ENCODE results near the gene ACVR1B. TPM values are rescaled to one million over a fixed set of nuclear protein-coding genes. Genes with fewer than 3 reads are reported as not detected.

ACVR1B gene
- total RNA-seq: 10.5 and 13.0 TPM in 2 replicates

GRCh38 chr12:51951199-51951842 lies at the start of gene ACVR1B:
TSS of gene ACVR1B (plus strand) at chr12:51951699. CDS start at chr12:51951744, 45 bp downstream.
- H3K79me2 ChIP-seq (ENCODE audit: insufficient read depth, low read length): peaks cover 45% of the 10 kb centered on the region
- peak; percentile 98 for DNase-seq (ENCODE audit: insufficient read length, low spot score, missing footprints)
- peak within 1 kb of the TSS; percentile 94 for H3K4me2 ChIP-seq (ENCODE audit: insufficient read depth, low read length)
- peaks cover 26% of the 10 kb centered on the region for H3K4me1 ChIP-seq (ENCODE audit: insufficient read depth, low read length)
- H3K9me3 ChIP-seq (ENCODE audit: low read depth, low read length): no peaks in the 10 kb centered on the region
- H3K4me3 ChIP-seq (ENCODE audit: insufficient read depth, low read length): peak within 1 kb of the TSS; percentile 86
- H3K27ac ChIP-seq (ENCODE audit: low read depth, low read length): peak within 1 kb of the TSS; percentile 70
- peaks cover 16% of the 10 kb centered on the region for H4K20me1 ChIP-seq (ENCODE audit: insufficient read depth, low read length)
- no peaks in the 10 kb centered on the region for H3K36me3 ChIP-seq (ENCODE audit: insufficient read depth, low read length)
- H3K27me3 ChIP-seq (ENCODE audit: insufficient read depth, low read length): peaks cover 10% of the 10 kb centered on the region
- no peak for TF ChIP-seq CTCF (IDR thresholded peaks at IDR 0.05; ENCODE audit: extremely low read depth, low read depth, low read length)
- H2AFZ ChIP-seq (ENCODE audit: low read length): peak within 1 kb of the TSS; percentile 93

GRCh38 chr12:51901881-51902280 lies 49.6 kb upstream of the ACVR1B start:
- Histone ChIP-seq H3K4me3 (ENCODE audit: insufficient read depth, low read length) (no peak overlapping the region), H4K20me1 (ENCODE audit: insufficient read depth, low read length) (no peaks in the 10 kb centered on the region), H3K9me3 (ENCODE audit: low read depth, low read length) (no peaks in the 10 kb centered on the region), H3K27ac (ENCODE audit: low read depth, low read length) (no peak overlapping the region), H3K4me2 (ENCODE audit: insufficient read depth, low read length) (no peak overlapping the region), H3K27me3 (ENCODE audit: insufficient read depth, low read length) (no peaks in the 10 kb centered on the region), H2AFZ (ENCODE audit: low read length) (no peak overlapping the region), H3K79me2 (ENCODE audit: insufficient read depth, low read length) (no peaks in the 10 kb centered on the region), H3K4me1 (ENCODE audit: insufficient read depth, low read length) (peaks cover 9% of the 10 kb centered on the region), H3K36me3 (ENCODE audit: insufficient read depth, low read length) (no peaks in the 10 kb centered on the region)
- DNase-seq (ENCODE audit: insufficient read length, low spot score, missing footprints): peak; percentile 1
- no peak for TF ChIP-seq CTCF (IDR thresholded peaks at IDR 0.05; ENCODE audit: extremely low read depth, low read depth, low read length)

GRCh38 chr12:51904951-51905470 lies 46.5 kb upstream of the ACVR1B start:
- Histone ChIP-seq H3K4me3 (ENCODE audit: insufficient read depth, low read length) (no peak overlapping the region), H3K4me2 (ENCODE audit: insufficient read depth, low read length) (no peak overlapping the region), H3K9me3 (ENCODE audit: low read depth, low read length) (no peaks in the 10 kb centered on the region), H4K20me1 (ENCODE audit: insufficient read depth, low read length) (no peaks in the 10 kb centered on the region), H3K79me2 (ENCODE audit: insufficient read depth, low read length) (no peaks in the 10 kb centered on the region), H3K27me3 (ENCODE audit: insufficient read depth, low read length) (no peaks in the 10 kb centered on the region), H3K27ac (ENCODE audit: low read depth, low read length) (no peak overlapping the region), H2AFZ (ENCODE audit: low read length) (peak overlapping the region; percentile 28), H3K36me3 (ENCODE audit: insufficient read depth, low read length) (no peaks in the 10 kb centered on the region), H3K4me1 (ENCODE audit: insufficient read depth, low read length) (peaks cover 11% of the 10 kb centered on the region)
- no peak for TF ChIP-seq CTCF (IDR thresholded peaks at IDR 0.05; ENCODE audit: extremely low read depth, low read depth, low read length)
- peak; percentile 93 for DNase-seq (ENCODE audit: insufficient read length, low spot score, missing footprints)

Measured in osteoblast (primary cell).